Thyroid gland (tissue), 4 donors: ENCODE results near the gene KLHL42.

Experiments
- CTCF ChIP-seq, 6 experiments: fragments of 200-600 bp in 3 of 6; fragments of 450-650 bp in 3 of 6; sonication (generic) in 3 of 6; IDR thresholded peaks; one replicate each; pipeline ENCODE4 v1.5.1; 2016 to 2019; ENCODE audit warnings: antibody characterized with exemption in 6 of 6, mild to moderate bottlenecking in 2 of 6, inconsistent platforms in 1 of 6, moderate library complexity in 1 of 6
- POLR2A ChIP-seq, 2 donors: fragments of 450-650 bp; IDR thresholded peaks; one replicate each; pipeline ENCODE4 v1.6.1; 2017; ENCODE audit warnings: antibody characterized with exemption in 2 of 2, mild to moderate bottlenecking in 2 of 2, moderate library complexity in 1 of 2

- no peak for TF ChIP-seq CTCF (IDR thresholded peaks at IDR 0.05)
- no peak for TF ChIP-seq POLR2A (IDR thresholded peaks at IDR 0.05)
Observed at GRCh38 chr12:27817766-27818165, 37.7 kb downstream of the KLHL42 start.
